SK-N-MC (cell line): Measurements from ENCODE around the gene RAB8A.

ENCODE experiments used
- EZH2 ChIP-seq: fragments of 200-600 bp; sonication (generic); IDR thresholded peaks from one replicate; pipeline ENCODE4 v1.6.1; 2017; ENCODE audit warnings: antibody characterized with exemption
- FOXP2 ChIP-seq: optimal IDR thresholded peaks from 2 replicates; pipeline ENCODE3; 2011; ENCODE audit warnings: mild to moderate bottlenecking, moderate library complexity; ENCODE audit not compliant: insufficient read depth; ENCODE audit errors: extremely low read length, control extremely low read depth
- POLR2AphosphoS5 ChIP-seq: IDR thresholded peaks from 2 replicates; pipeline ENCODE4 v1.6.1; 2012; ENCODE audit warnings: mild to moderate bottlenecking, low read depth, low read length, borderline replicate concordance

- TF ChIP-seq POLR2AphosphoS5 (no peak), EZH2 (no peak), FOXP2 (no peak)
These were observed 45.0 kb upstream of the RAB8A start for GRCh38 chr19:16066611-16067104.
